GM19452 (cell line): ENCODE results near the gene AFF1.

Source experiments
- ATAC-seq: cut with Tn5 transposase; IDR thresholded peaks from one replicate; pipeline ENCODE4 v1.9.1; 2021; ENCODE audit not compliant: unreplicated experiment

The AFF1 gene

GRCh38 chr4:86950831-86951525 is 16.2 kb downstream of the AFF1 start:
- no peak for ATAC-seq

- no peak for ATAC-seq
Measured at GRCh38 chr4:86955888-86956451, 21.2 kb downstream of the AFF1 start.

GRCh38 chr4:86957215-86957614 is 22.4 kb downstream of the AFF1 start:
- no peak for ATAC-seq

GRCh38 chr4:86959588-86960500 is 25.0 kb downstream of the AFF1 start:
- ATAC-seq = no peak

GRCh38 chr4:86960557-86960961 is 25.7 kb downstream of the AFF1 start:
- no peak for ATAC-seq

GRCh38 chr4:86961116-86961515 is 26.3 kb downstream of the AFF1 start:
- peak; percentile 11 for ATAC-seq

GRCh38 chr4:86961605-86962295 is 26.9 kb downstream of the AFF1 start:
- ATAC-seq = peak; percentile 91

GRCh38 chr4:86963697-86964096 is 28.9 kb downstream of the AFF1 start:
- no peak for ATAC-seq

GRCh38 chr4:86965019-86965976 is 30.5 kb downstream of the AFF1 start:
- peak; percentile 35 for ATAC-seq

GRCh38 chr4:86967073-86967472 is 32.3 kb downstream of the AFF1 start:
- ATAC-seq = no peak

GRCh38 chr4:86967798-86968197 is 33.0 kb downstream of the AFF1 start:
- ATAC-seq = no peak

GRCh38 chr4:86968547-86968946 is 33.7 kb downstream of the AFF1 start:
- no peak for ATAC-seq

GRCh38 chr4:86970447-86971354 is 35.9 kb downstream of the AFF1 start:
- no peak for ATAC-seq

GRCh38 chr4:86971355-86971683 is 36.5 kb downstream of the AFF1 start:
- ATAC-seq = no peak

GRCh38 chr4:86972997-86973396 is 38.2 kb downstream of the AFF1 start:
- ATAC-seq = no peak

- no peak for ATAC-seq
Measured at GRCh38 chr4:86973668-86974067, 38.9 kb downstream of the AFF1 start.

- ATAC-seq = no peak
Measured at GRCh38 chr4:86974551-86974994, 39.8 kb downstream of the AFF1 start.

GRCh38 chr4:86975927-86976326 is 41.1 kb downstream of the AFF1 start:
- no peak for ATAC-seq

- ATAC-seq = no peak
Measured at GRCh38 chr4:86976801-86977485, 42.1 kb downstream of the AFF1 start.
